Activated T-cell treated with anti-CD3 and anti-CD28 coated beads for 48 hours (primary cell): Measurements from ENCODE around the gene OLFM2.
"Not testable (repeated sequence)": the region's sequence is repeated elsewhere in the genome, so short reads cannot be mapped to it uniquely, and the experiment has no call there.

Source experiments
- DNase-seq: peaks from one replicate; pipeline ENCODE4 v3.0.0-alpha.2; 2020; ENCODE audit warnings: low read depth

Gene OLFM2

GRCh38 chr19:9936326-9937000 lies at the start of gene OLFM2:
Gene OLFM2, minus strand, starts transcription at chr19:9936515. Its CDS starts 149 bp downstream, at chr19:9936366.
- no peak for DNase-seq

- no peak for DNase-seq
These were observed 45.3 kb upstream of the OLFM2 start for GRCh38 chr19:9981406-9982260.

DNA sequence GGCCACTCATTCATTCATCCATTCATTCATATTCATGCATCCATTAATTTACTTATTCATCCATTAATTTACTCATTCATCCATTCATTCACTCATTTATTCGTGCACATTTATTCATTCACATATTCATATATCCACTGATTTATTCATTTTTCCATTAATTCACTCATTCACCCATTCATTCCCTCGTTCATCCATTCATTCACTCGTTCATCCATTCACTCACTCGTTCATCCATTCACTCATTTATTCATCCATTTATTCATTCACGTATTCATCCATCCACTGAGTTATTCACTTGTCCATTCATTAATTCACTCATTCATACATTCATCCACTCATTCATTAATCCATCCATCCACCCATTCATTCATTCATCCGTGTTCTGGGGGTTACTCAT lies 35.8 kb upstream of the OLFM2 start:
- DNase-seq: no peak

- DNase-seq: no peak
These were observed 35.0 kb upstream of the OLFM2 start for GRCh38 chr19:9971166-9971897.

GRCh38 chr19:9970481-9970880 lies 34.2 kb upstream of the OLFM2 start:
- no peak for DNase-seq

DNA sequence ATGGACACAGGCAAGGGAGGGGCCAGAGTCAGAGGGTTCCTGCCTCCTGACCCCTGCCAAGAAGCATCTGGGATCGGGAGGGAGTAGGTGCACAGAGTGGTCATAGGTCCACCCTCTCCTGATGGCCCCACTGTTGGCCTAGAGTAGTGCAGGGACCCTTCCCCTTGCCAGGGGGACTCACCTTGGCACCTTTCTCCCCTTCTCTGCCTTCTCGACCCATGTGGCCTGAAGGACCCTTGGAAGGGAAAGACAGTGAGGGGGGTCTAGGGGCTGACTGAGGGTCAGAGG lies 33.3 kb upstream of the OLFM2 start:
- DNase-seq: no peak

DNA sequence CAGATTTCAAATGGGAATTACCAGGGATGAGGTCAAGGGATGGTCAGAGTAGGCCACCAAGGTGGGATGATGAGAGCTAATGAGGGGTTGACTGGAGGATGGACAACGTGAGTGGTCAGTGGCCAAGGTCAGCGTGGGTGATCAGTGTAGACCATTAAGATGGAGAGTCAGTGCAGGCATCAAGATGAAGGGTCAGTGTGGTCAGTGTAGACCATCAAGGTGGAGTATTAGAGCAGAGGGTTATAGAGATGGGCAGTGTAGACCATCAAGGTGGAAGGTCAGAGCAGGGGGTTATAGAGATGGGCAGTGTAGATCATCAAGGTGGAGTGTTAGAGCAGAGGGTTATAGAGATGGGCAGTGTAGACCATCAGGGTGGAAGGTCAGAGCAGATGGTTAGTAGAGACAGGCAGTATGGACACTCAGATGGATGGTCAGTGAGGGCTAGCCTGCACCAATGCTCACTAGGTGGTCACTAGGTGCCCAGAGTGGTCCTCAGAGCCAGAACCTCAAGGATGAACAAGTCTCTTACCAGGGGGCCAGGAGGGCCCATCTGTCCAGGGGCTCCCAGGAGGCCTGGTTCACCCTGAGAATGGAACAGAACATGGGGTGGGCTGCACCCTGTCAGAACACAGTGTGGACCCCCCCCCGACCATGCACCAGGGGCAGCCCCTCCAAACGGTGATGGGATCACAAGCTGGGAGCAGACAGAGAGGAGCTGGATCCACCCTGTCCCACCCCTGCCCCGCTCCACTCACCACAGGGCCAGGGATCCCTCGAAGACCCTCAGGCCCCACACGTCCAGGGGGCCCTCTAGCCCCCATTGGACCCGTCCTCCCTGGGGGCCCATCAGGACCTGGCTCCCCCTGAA lies 32.7 kb upstream of the OLFM2 start:
- DNase-seq: no peak

DNA sequence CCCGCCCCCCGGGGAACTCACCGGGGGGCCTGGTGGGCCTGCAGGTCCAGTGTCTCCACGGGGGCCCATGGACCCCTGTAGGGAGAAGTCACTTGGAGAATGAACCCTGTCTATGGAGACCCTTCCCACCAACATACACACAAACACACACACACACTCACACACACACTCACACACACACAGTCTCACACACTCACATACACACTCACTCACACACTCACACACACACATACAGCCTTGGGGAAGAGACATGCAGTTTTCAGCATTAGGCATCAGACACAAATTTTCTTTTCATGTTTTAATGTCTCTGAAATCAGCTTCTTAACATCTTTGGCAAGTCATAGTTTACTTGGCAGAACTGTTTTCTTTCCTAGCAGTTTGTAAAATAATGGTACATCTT lies 31.0 kb upstream of the OLFM2 start:
- DNase-seq: no peak

GRCh38 chr19:9966448-9966847 lies 30.1 kb upstream of the OLFM2 start:
- no peak for DNase-seq

- no peak for DNase-seq
These were observed 29.7 kb upstream of the OLFM2 start for GRCh38 chr19:9966024-9966423.

DNA sequence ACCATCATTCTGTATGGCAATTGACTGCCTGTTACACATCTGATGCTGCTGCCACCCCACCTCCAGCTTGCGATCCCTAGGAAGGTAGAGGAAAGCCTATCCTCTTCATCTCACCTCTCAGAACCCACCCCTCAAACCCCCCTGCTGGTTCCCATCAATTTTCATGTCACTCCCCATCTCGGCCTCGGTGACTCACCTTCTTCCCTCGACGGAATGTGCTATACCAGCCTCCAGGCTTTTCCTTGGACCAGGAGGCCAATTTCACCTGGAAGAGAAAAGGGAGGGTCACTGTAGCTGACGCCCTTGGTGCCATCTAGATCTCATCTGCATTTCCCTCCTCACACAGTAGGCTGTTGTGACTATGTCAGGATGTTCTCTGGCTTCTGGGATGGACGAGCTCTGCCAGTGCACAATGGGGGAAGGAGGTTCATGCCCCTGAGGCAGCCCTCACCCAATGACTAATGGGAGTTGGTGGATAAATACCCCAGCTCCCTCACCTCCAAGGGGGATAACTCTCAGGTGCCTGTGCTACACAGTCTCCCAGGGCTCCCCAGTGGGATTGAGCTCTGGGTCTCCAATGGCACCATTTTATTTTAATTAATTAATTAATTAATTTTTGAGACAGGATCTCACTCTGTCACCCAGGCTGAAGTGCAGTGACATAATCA lies 26.4 kb upstream of the OLFM2 start:
- DNase-seq: no peak

DNA sequence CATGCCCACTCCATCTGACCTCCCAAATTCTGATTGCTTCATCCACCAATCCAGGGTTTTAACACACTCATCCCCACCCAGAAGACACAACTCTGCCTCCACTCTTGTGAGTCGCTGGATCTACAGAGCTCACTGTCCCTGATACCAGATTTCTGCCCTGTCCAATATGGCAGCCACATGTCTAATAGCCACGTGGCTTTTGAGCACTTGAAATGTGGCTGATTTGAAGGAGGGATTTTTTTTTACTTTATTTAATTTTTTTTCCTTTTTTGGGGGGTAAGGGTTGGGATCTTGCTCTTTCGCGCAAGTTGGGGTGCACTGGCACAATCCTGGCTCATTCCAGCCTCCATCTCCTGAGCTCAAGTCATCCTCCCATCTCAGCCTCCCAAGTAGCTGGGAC lies 24.8 kb upstream of the OLFM2 start:
- DNase-seq: no peak

- DNase-seq: no peak
These were observed 22.1 kb upstream of the OLFM2 start for GRCh38 chr19:9958379-9958821.

DNA sequence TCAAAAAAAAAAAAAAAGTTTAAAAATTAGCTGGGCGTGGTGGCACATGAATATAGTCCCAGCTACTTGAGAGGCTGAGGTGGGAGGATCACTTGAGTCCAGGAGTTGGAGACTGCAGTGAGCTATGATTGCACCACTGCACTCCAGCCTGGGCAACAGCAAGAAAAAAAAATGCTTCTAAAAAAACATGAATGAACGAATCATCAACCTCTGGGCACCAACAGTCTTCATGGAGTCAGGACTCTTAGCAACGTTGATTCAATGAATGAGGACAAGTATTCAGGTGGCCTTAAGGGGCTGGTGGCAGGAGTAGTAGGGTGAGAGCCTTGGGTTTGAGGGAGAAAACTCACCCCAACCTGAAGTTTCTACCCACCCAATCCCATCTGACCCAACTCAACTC lies 20.6 kb upstream of the OLFM2 start:
- DNase-seq: no peak

- DNase-seq: no peak
These were observed 17.7 kb upstream of the OLFM2 start for GRCh38 chr19:9953802-9954542.

DNA sequence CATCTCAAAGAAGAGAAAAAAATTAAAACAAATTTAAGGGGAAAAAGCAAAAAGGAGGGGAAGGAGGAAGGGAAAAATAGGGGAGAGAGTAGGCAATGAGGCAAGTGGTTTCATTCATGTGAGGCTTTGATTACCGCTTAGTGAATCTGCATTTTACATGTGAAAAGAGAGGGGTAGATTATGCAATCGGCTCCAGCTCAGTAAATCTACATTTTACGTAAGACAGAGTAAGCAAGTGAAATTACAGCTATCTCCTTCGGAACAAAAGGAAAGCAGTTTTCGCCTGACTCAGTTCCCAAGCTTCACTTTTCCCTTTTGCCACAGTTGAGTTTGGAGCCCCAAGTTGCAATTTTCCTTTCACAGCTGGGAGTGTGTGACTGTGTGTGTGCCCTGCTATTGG lies 16.0 kb upstream of the OLFM2 start:
- no peak for DNase-seq

DNA sequence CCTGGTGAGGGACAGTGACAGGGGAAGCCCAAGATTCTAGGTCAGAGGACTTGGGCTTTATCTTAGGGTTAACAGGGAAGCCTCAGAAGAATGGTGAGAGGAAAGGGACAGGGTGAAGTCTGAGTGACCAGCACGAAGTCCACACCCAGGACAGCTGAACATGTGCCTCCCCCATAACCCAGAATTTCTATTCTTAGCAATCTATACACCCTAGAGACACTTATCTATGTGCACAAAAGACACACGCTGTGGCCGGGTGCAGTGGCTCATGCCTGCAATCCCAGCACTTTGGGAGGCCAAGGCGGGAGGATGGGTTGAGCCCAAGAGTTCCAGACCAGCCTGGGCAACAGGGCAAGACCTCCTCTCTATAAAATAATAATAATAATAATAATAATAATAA lies 11.1 kb upstream of the OLFM2 start:
- DNase-seq: no peak

GRCh38 chr19:9946528-9947125 lies 10.3 kb upstream of the OLFM2 start:
- not testable (repeated sequence) for DNase-seq

- DNase-seq: no peak
These were observed 9.1 kb upstream of the OLFM2 start for GRCh38 chr19:9945319-9945966.

GRCh38 chr19:9943744-9944143 lies 7.4 kb upstream of the OLFM2 start:
- DNase-seq: no peak
